SU-DHL-6 (cell line): ENCODE data around the gene CCR1.

ENCODE experiments used
- H2AFZ ChIP-seq: fragments of 200-600 bp; sonication (generic); 2 replicates; pipeline ENCODE4 v1.6.1; 2014; ENCODE audit warnings: low read depth, mild to moderate bottlenecking, moderate library complexity, mixed read lengths, antibody characterized with exemption, low read length; ENCODE audit not compliant: severe bottlenecking
- H3F3A ChIP-seq: fragments of 200-600 bp; shearing (Covaris generic); 2 replicates; pipeline ENCODE4 v1.6.0; 2016; ENCODE audit warnings: antibody characterized with exemption, mild to moderate bottlenecking; ENCODE audit not compliant: insufficient read depth
- H3K27ac ChIP-seq: fragments of 200-600 bp; sonication (generic); 2 replicates; pipeline ENCODE4 v1.5.1; 2016; ENCODE audit warnings: low read depth, mild to moderate bottlenecking, low read length, moderate library complexity, mixed read lengths
- H3K27me3 ChIP-seq: fragments of 200-600 bp; sonication (generic), shearing (Covaris generic); 2 replicates; pipeline ENCODE4 v1.6.0; 2014; ENCODE audit warnings: mild to moderate bottlenecking, low read length
- H3K36me3 ChIP-seq: fragments of 200-600 bp; sonication (generic); 2 replicates; pipeline ENCODE4 v1.6.1; 2014; ENCODE audit warnings: mild to moderate bottlenecking, low read length, mixed read lengths
- H3K4me2 ChIP-seq: fragments of 300-600, 200-600 bp; shearing (Covaris generic), sonication (generic); 2 replicates; pipeline ENCODE4 v1.6.0; 2014; ENCODE audit warnings: low read length, low read depth, mild to moderate bottlenecking; ENCODE audit not compliant: poor library complexity, severe bottlenecking
- H3K4me3 ChIP-seq: fragments of 200-600 bp; sonication (generic); 2 replicates; pipeline ENCODE4 v1.5.1; 2014; ENCODE audit warnings: antibody characterized with exemption, low read length, mild to moderate bottlenecking, mixed read lengths; ENCODE audit not compliant: insufficient read depth, poor library complexity, severe bottlenecking
- H3K79me2 ChIP-seq: fragments of 200-600 bp; sonication (generic); 2 replicates; pipeline ENCODE4 v1.6.1; 2014; ENCODE audit warnings: mild to moderate bottlenecking, low read length, moderate library complexity; ENCODE audit not compliant: insufficient read depth
- H3K9ac ChIP-seq: fragments of 200-600 bp; sonication (generic); 2 replicates; pipeline ENCODE4 v1.7.0; 2014; ENCODE audit warnings: mild to moderate bottlenecking, low read length
- H3K9me2 ChIP-seq: fragments of 200-600 bp; sonication (generic); replicated peaks from 2 replicates; pipeline ENCODE4 v1.6.1; 2014; ENCODE audit warnings: low read length; ENCODE audit not compliant: insufficient read depth
- H3K9me3 ChIP-seq: fragments of 200-600 bp; sonication (generic); 2 replicates; pipeline ENCODE4 v1.6.1; 2014; ENCODE audit warnings: low read length, mixed read lengths; ENCODE audit not compliant: insufficient read depth
- H4K20me1 ChIP-seq: fragments of 200-600 bp; sonication (generic); 2 replicates; pipeline ENCODE4 v1.6.1; 2014; ENCODE audit warnings: low read depth, mild to moderate bottlenecking, antibody characterized with exemption, low read length, moderate library complexity, mixed read lengths
- CTCF ChIP-seq: fragments of 200-600 bp; sonication (generic); IDR thresholded peaks from one replicate; pipeline ENCODE4 v1.5.1; 2017; ENCODE audit warnings: antibody characterized with exemption, mild to moderate bottlenecking, low read length, moderate library complexity; ENCODE audit not compliant: insufficient read depth, poor library complexity, severe bottlenecking
- EZH2phosphoT487 ChIP-seq: fragments of 200-600 bp; sonication (generic), shearing (Covaris generic); conservative IDR thresholded peaks from 2 replicates; pipeline ENCODE4 v1.6.1; 2018; ENCODE audit warnings: mild to moderate bottlenecking, antibody characterized with exemption, low read length, moderate library complexity, mixed read lengths

Gene CCR1

GRCh38 chr3:46208167-46208704 is at the start of gene CCR1:
Gene CCR1, minus strand, starts transcription at chr3:46208313. Its CDS starts 4,000 bp downstream, at chr3:46204313.
- Histone ChIP-seq H3F3A (no peaks in the 10 kb centered on the region), H3K9me3 (no peaks in the 10 kb centered on the region), H3K9me2 (no peaks in the 10 kb centered on the region), H3K27ac (no peak within 1 kb of the TSS), H3K9ac (no peak within 1 kb of the TSS), H2AFZ (no peak within 1 kb of the TSS), H3K36me3 (no peaks in the 10 kb centered on the region), H3K79me2 (no peaks in the 10 kb centered on the region), H4K20me1 (no peaks in the 10 kb centered on the region), H3K4me3 (no peak within 1 kb of the TSS), H3K27me3 (no peaks in the 10 kb centered on the region), H3K4me2 (no peak within 1 kb of the TSS)
- TF ChIP-seq EZH2phosphoT487 (no peak), CTCF (no peak)

- Histone ChIP-seq H3K9me2 (no peaks in the 10 kb centered on the region), H3F3A (no peaks in the 10 kb centered on the region), H3K79me2 (no peaks in the 10 kb centered on the region), H4K20me1 (no peaks in the 10 kb centered on the region), H3K9ac (no peak overlapping the region), H3K4me2 (no peak overlapping the region), H3K27ac (no peak overlapping the region), H3K27me3 (no peaks in the 10 kb centered on the region), H3K9me3 (no peaks in the 10 kb centered on the region), H3K36me3 (no peaks in the 10 kb centered on the region), H3K4me3 (no peak overlapping the region), H2AFZ (no peak overlapping the region)
- no peak for TF ChIP-seq EZH2phosphoT487
- TF ChIP-seq CTCF, result no peak
Observed at GRCh38 chr3:46252980-46253379, 44.9 kb upstream of the CCR1 start.

- TF ChIP-seq CTCF (no peak), EZH2phosphoT487 (no peak)
- no peaks in the 10 kb centered on the region for H3K79me2 ChIP-seq
- no peaks in the 10 kb centered on the region for H3K36me3 ChIP-seq
- H3K27ac ChIP-seq, result no peak overlapping the region
- H3K9me2 ChIP-seq, result no peaks in the 10 kb centered on the region
- H3K9ac ChIP-seq, result no peak overlapping the region
- no peak overlapping the region for H2AFZ ChIP-seq
- no peaks in the 10 kb centered on the region for H3K9me3 ChIP-seq
- H3K4me3 ChIP-seq, result no peak overlapping the region
- H3K27me3 ChIP-seq, result no peaks in the 10 kb centered on the region
- H3F3A ChIP-seq, result no peaks in the 10 kb centered on the region
- H4K20me1 ChIP-seq, result no peaks in the 10 kb centered on the region
- no peak overlapping the region for H3K4me2 ChIP-seq
Observed at GRCh38 chr3:46245146-46245545, 37.0 kb upstream of the CCR1 start.
